ENCODE data around the gene HLTF. TPM values are rescaled to one million over a fixed set of nuclear protein-coding genes. Genes with fewer than 3 reads are reported as not detected.
"Not testable (repeated sequence)": the region's sequence is repeated elsewhere in the genome, so short reads cannot be mapped to it uniquely, and the experiment has no call there.

HLTF gene
- total RNA-seq, 3 donors from 2014 or later (not counting 1 experiment from before 2014, with no cell fraction given) = 15.0 to 19.0 (median 18.3) TPM

DNA sequence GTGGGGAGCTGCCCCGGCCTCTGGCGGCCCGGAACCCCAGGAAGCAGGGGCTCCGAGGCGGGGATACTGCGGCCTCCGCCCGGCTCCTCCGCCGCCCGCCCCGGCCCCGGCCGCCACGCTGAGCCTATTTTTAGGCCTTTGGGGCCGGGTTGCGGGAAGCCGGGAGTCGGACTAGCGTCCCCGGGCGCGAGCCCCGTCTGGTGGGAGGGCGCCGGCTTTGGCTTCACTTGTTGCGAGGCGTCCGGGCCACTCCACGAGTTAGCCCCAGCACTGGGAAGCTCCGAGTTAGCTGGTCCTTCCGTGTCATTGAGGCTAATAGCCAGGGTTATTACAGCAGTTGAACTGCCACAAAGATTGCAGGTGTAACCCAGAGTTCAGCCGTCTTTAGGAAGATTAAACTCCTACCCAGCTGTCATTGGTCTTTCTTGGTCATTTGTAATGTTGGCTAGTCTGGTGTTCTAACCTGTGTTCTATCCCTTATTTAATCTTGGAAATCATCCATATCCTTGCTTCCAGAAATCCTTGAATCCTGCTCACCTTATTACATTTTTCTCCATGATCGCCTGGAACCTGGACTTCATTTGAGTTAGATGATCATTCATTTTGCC, 94.2 kb downstream of the HLTF start:
- WGBS (ENCODE audit: insufficient coverage) = 3% methylated on average over 34 of the region's 34 CpGs
- Mint-ChIP-seq H3K36me3 (peaks cover 18% of the 10 kb centered on the region), H3K27me3 (ENCODE audit: low read depth in 2 of 2) (no peaks in the 10 kb centered on the region), H3K4me3 (peak overlapping the region; percentile 80), H3K4me1 (peaks cover 35 to 37% of the 10 kb centered on the region in 2 donors), H3K27ac (peak overlapping the region; percentile 70 to 91), H3K9me3 (no peaks in the 10 kb centered on the region)
- no peaks in the 10 kb centered on the region for H3K9me3 ChIP-seq (ENCODE audit: control insufficient read depth, insufficient read depth, low read length)
- DNase-seq (peak in 1 of 2 donors; percentile 51), ATAC-seq (peak; percentile 23 to 31 (median 28))
- no peaks in the 10 kb centered on the region for H3K27me3 ChIP-seq (ENCODE audit: control insufficient read depth, insufficient read depth, low read length)
- H3K4me3 ChIP-seq (ENCODE audit: low read length) = peak overlapping the region; percentile 82
- TF ChIP-seq, protein P1, sequence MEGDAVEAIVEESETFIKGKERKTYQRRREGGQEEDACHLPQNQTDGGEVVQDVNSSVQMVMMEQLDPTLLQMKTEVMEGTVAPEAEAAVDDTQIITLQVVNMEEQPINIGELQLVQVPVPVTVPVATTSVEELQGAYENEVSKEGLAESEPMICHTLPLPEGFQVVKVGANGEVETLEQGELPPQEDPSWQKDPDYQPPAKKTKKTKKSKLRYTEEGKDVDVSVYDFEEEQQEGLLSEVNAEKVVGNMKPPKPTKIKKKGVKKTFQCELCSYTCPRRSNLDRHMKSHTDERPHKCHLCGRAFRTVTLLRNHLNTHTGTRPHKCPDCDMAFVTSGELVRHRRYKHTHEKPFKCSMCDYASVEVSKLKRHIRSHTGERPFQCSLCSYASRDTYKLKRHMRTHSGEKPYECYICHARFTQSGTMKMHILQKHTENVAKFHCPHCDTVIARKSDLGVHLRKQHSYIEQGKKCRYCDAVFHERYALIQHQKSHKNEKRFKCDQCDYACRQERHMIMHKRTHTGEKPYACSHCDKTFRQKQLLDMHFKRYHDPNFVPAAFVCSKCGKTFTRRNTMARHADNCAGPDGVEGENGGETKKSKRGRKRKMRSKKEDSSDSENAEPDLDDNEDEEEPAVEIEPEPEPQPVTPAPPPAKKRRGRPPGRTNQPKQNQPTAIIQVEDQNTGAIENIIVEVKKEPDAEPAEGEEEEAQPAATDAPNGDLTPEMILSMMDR (IDR thresholded peaks at IDR 0.05) = no peak
- peaks cover 31% of the 10 kb centered on the region for H3K36me3 ChIP-seq (ENCODE audit: control insufficient read depth, insufficient read depth, low read length)
- intact Hi-C loops (cut with micrococcal nuclease) = loop anchor here (5.0 kb wide), 1 partner anchor 95 kb away; the partner anchor contains the start of gene HLTF
- H3K4me1 ChIP-seq (ENCODE audit: control insufficient read depth, insufficient read depth, low read length) = peaks cover 25% of the 10 kb centered on the region
- peak overlapping the region; percentile 88 for H3K27ac ChIP-seq (ENCODE audit: low read length)

DNA sequence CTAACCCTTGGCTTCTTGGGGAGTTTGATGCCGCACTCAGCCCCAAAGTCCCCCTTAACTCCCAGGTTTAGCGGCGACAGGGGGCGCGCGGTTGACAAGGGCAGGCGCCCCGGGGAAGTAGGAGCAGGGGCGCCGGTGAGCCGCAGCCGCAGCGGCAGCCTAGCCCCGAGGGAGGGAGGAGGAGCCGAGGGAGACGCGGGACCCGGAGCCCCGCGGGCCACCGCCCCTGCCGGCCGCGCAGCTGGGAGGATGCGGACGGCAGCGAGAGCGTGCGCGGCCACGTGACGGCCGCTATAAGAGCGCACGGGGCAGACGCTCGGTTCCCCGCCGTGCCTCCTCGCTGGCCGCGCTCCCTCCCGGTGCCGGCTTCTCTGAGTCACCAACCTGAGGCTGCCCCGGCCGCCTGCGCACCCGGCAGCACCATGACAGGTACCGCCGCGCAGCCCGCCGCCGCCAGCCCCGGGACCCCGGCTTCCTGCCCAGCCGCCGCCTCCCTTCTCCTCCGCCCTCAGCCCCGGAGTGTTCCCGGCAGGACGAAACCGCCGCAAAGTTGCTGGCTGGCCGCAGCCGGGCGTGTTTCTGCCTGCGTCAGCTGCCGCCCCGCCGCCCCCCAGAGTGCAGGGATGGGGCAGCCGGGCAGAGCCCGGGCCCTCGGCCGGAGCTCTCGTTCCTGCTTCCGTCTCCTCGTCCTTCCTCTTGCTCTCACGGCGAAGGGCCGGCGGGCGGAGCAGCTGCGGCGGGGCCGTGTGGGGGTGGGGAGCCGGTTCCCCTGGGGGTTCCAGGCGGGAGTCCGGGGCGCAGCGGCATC, 94.9 kb downstream of the HLTF start, which contains the start of gene GYG1:
GYG1 (plus strand) TSS at position 322 of the 808 bp plus-strand sequence; CDS start at position 423, 101 bp downstream.
- Mint-ChIP-seq H3K27me3 (ENCODE audit: low read depth in 2 of 2) (no peaks in the 10 kb centered on the region), H3K4me1 (peaks cover 28 to 30% of the 10 kb centered on the region in 2 donors), H3K4me3 (peak within 1 kb of the TSS; percentile 86), H3K36me3 (peaks cover 11% of the 10 kb centered on the region), H3K27ac (peak within 1 kb of the TSS; percentile 70 to 91), H3K9me3 (no peaks in the 10 kb centered on the region)
- Histone ChIP-seq H3K27me3 (ENCODE audit: control insufficient read depth, insufficient read depth, low read length) (no peaks in the 10 kb centered on the region), H3K9me3 (ENCODE audit: control insufficient read depth, insufficient read depth, low read length) (no peaks in the 10 kb centered on the region), H3K36me3 (ENCODE audit: control insufficient read depth, insufficient read depth, low read length) (peaks cover 23% of the 10 kb centered on the region), H3K27ac (ENCODE audit: low read length) (peak within 1 kb of the TSS; percentile 88), H3K4me3 (ENCODE audit: low read length) (peak within 1 kb of the TSS; percentile 82), H3K4me1 (ENCODE audit: control insufficient read depth, insufficient read depth, low read length) (peaks cover 25% of the 10 kb centered on the region)
- intact Hi-C loops (cut with micrococcal nuclease) = loop anchor here (1.0 to 5.0 kb wide), 2 partner anchors 18 to 96 kb away; partner anchors contain the start of gene HLTF
- ATAC-seq = peak; percentile 83 to 91 (median 88)
- DNase-seq = peak; percentile 78 to 93
- under 1% methylated on average over 91 of the region's 91 CpGs for WGBS (ENCODE audit: insufficient coverage)
- TF ChIP-seq, protein P1 (IDR thresholded peaks at IDR 0.05) = no peak

DNA sequence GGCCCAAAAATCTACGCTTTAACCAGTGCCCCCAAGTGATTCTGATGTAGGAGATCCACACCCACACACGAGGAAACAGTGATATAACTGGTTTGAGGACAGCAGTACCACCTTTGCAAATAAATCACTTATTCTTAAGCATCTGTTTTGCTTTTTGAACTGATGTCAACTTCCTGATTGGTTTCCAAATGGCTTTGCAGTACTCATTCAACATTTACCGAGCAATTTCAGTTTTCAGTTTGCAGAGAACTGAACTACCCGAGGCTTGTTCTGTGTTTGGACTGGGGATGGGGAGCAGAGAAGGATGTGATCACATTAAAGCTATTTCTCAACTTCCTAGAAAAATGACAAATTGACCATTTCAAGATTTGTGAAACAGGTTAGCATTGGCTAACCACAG, 96.1 kb downstream of the HLTF start:
- Histone ChIP-seq H3K36me3 (ENCODE audit: control insufficient read depth, insufficient read depth, low read length) (peaks cover 12% of the 10 kb centered on the region), H3K4me1 (ENCODE audit: control insufficient read depth, insufficient read depth, low read length) (peaks cover 25% of the 10 kb centered on the region), H3K4me3 (ENCODE audit: low read length) (no peak overlapping the region), H3K27me3 (ENCODE audit: control insufficient read depth, insufficient read depth, low read length) (no peaks in the 10 kb centered on the region), H3K27ac (ENCODE audit: low read length) (peak overlapping the region; percentile 88), H3K9me3 (ENCODE audit: control insufficient read depth, insufficient read depth, low read length) (no peaks in the 10 kb centered on the region)
- intact Hi-C loops (cut with micrococcal nuclease) = loop anchor here (5.0 kb wide), 1 partner anchor 97 kb away; the partner anchor contains the start of gene HLTF
- Mint-ChIP-seq H3K36me3 (no peaks in the 10 kb centered on the region), H3K27me3 (ENCODE audit: low read depth in 2 of 2) (peaks cover 0 to 6% of the 10 kb centered on the region in 2 donors), H3K27ac (peak overlapping the region; percentile 70 to 91), H3K4me3 (peak overlapping the region; percentile 86), H3K9me3 (no peaks in the 10 kb centered on the region), H3K4me1 (peaks cover 19 to 27% of the 10 kb centered on the region in 2 donors)
- no peak for ATAC-seq
- TF ChIP-seq, protein P1 (IDR thresholded peaks at IDR 0.05) = no peak
- WGBS (ENCODE audit: insufficient coverage) = 70% methylated on average over 2 of the region's 4 CpGs
- DNase-seq = peak in 1 of 2 donors; percentile 20

DNA sequence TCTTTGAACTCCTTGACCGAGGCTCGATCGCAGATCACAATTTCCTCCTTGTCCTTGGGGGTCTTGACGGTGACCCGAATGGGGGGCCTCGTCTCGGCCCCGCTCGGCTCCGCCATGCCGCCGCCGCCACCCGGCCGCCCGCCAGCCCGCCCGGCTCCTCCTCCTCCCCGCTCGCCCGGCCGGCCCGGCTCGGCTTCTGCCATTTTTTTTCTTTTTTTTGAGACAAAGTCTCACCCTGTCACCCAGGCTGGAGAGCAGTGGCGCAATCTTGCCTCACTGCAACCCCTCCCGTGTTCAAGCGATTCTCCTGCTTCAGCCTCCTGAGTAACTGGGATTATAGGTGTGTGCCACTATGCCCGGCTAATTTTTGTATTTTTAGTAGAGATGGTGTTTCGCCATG, 98.8 kb downstream of the HLTF start:
- H3K9me3 Mint-ChIP-seq; H3K36me3 ChIP-seq (ENCODE audit: control insufficient read depth, insufficient read depth, low read length); H3K27me3 Mint-ChIP-seq (ENCODE audit: low read depth in 2 of 2); H3K27ac ChIP-seq (ENCODE audit: low read length); H3K4me3 ChIP-seq (ENCODE audit: low read length); H3K27me3 ChIP-seq (ENCODE audit: control insufficient read depth, insufficient read depth, low read length); H3K9me3 ChIP-seq (ENCODE audit: control insufficient read depth, insufficient read depth, low read length); H3K36me3 Mint-ChIP-seq; DNase-seq; H3K4me3 Mint-ChIP-seq; H3K27ac Mint-ChIP-seq; intact Hi-C loops (cut with micrococcal nuclease); ATAC-seq: not testable (repeated sequence)
- peaks cover 16% of the 10 kb centered on the region for H3K4me1 ChIP-seq (ENCODE audit: control insufficient read depth, insufficient read depth, low read length)
- H3K4me1 Mint-ChIP-seq = peaks cover 5 to 14% of the 10 kb centered on the region in 2 donors
- 98% methylated on average over 27 of the region's 29 CpGs for WGBS (ENCODE audit: insufficient coverage)
